Stimulated activated CD4-positive, alpha-beta T cell treated with anti-CD3 and anti-CD28 coated beads, Interleukin-4, amount 100 ng/mL, for 1 hour (primary cell): Measurements from ENCODE around the gene EFCC1.
"Not testable (repeated sequence)": the region's sequence is repeated elsewhere in the genome, so short reads cannot be mapped to it uniquely, and the experiment has no call there.

ENCODE experiments used
- DNase-seq: peaks from one replicate; pipeline ENCODE4 v3.0.0-alpha.2; 2020

EFCC1 gene

DNA sequence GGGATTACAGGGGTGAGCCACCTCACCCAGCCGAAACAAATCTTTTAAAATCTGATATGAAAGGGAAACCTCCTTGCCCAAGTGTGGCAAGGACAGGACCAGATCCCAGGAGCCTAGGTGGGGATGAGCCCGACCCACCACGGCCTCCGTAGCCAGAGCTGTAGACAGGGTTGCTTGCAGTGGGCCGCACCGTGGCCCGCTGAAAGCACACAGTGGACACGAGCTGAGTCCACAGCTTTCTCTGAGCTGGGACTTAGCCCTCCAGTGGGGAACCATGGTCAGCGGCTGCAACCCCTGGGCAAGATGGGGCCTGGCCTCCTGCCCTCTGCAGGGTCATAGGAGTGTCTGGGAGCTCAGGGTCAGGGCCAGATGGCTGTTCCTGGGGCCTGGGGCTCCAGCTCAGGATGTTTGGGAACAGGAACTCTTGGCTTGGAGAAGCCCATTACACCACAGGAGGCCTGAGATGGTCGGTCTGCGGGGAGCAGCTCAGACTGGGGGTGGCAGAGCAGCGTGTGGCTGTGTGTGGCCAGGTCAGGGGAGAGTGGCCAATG is 84.1 kb downstream of the EFCC1 start:
- no peak for DNase-seq

DNA sequence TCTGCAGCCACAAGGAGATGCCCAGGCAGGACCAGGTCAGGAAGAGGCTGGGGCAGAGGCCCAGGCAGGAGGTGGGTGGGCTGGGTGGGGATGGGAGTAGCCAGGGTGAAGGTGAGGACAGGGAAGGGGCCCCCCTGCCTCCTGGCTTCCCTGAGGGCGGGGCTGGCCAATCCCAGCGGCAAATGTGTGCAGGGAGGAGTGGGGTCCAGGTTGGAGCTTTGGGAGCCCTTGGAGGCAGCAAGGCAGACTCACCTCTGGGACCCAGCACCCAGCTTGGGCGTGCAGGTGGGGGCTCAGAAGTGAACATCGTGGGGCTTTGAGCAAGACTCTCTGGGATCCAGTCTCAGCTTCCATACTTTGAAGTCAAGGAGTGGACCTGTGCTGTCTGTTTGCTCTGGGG is 84.7 kb downstream of the EFCC1 start:
- no peak for DNase-seq

DNA sequence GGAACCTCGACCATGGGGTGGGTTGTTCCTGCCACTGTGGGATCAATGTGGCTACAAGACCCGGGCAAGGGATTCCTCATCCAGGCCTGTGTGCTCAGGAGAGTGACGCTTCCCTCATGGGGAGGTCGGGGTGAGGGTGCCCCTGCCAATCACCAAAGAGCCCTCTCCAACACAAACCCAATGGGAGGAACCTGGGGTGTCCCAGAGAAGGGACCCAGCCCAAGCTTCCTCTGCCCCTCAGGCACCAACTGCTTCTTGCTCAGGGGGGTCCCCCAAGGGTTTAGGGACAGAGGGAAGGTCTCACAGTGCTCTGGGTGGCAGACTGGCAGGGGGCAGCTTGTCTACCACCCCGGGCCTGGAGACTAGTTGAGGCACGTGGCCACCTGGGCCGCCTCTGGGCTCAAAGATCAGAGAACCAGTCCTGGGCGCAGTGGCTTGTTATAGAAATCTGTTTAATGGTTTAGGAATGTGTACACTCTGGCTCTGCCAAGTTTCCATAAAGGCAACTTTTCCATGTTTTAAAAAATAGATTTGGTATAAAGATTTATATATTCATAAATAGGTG is 86.1 kb downstream of the EFCC1 start:
- no peak for DNase-seq

DNA sequence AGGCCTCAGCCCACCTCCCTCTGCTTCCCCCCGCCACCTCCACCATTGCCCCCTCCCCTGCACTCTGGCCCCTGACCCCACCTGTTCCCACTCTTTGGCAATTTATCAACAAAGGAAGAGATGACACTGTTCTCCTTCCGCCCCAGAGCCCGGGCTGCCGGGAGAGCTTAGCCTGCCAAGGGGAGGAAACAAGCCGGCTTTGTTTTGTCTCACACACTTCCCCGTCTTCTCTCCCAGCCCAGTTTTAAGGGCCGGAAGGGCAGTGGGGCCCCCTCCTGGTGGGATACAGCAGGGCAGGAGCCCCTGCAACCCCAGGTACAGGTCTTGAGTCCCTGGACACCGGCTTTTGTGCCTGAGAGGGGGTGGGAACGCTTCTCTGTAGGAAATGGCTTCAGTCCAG is 86.8 kb downstream of the EFCC1 start:
- DNase-seq: not testable (repeated sequence)

DNA sequence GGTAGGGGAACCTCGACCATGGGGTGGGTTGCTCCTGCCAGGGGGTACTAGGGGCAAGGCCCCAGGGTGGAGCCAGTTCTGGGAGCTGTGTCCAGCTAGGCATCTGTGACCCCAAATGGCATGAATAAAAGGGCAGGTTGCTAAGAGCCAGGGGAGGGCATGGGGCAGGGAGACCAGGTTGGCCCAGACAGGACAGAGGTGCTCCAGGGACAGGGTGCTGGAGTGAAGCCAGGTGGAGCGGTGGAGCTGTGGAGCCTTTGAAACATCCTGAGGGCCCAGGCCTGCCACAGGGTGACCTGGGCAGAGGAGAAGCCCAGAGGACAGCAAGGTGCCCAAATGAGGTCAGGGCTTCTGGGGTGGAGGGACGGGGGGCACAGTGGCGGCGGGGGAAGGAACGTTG is 87.2 kb downstream of the EFCC1 start:
- not testable (repeated sequence) for DNase-seq
